Suprapubic skin (tissue), 3 donors: ENCODE results near the gene ARHGAP30.

Experiments used
- EP300 ChIP-seq: sonication (generic); formaldehyde crosslinking; IDR thresholded peaks from one replicate; pipeline ENCODE4 v1.6.1; 2017; ENCODE audit warnings: antibody characterized with exemption
- POLR2A ChIP-seq, 2 donors: fragments of 450-650 bp; IDR thresholded peaks; one replicate each; pipeline ENCODE4 v1.6.1; 2017; ENCODE audit warnings: antibody characterized with exemption in 2 of 2, mild to moderate bottlenecking in 2 of 2, moderate library complexity in 2 of 2
- TF ChIP-seq, protein P1 (sequence below), 2 donors: fragments of 200-600 bp in 1 of 2; fragments of 450-650 bp in 1 of 2; sonication (generic) in 1 of 2; IDR thresholded peaks; one replicate each; pipeline ENCODE4 v1.5.1; 2016 to 2019; ENCODE audit warnings: antibody characterized with exemption in 2 of 2, mild to moderate bottlenecking in 1 of 2, moderate library complexity in 1 of 2

GRCh38 chr1:161048949-161049722, 20.6 kb downstream of the ARHGAP30 start:
- TF ChIP-seq POLR2A (IDR thresholded peaks at IDR 0.05) (no peak), EP300 (no peak)
- TF ChIP-seq, protein P1, sequence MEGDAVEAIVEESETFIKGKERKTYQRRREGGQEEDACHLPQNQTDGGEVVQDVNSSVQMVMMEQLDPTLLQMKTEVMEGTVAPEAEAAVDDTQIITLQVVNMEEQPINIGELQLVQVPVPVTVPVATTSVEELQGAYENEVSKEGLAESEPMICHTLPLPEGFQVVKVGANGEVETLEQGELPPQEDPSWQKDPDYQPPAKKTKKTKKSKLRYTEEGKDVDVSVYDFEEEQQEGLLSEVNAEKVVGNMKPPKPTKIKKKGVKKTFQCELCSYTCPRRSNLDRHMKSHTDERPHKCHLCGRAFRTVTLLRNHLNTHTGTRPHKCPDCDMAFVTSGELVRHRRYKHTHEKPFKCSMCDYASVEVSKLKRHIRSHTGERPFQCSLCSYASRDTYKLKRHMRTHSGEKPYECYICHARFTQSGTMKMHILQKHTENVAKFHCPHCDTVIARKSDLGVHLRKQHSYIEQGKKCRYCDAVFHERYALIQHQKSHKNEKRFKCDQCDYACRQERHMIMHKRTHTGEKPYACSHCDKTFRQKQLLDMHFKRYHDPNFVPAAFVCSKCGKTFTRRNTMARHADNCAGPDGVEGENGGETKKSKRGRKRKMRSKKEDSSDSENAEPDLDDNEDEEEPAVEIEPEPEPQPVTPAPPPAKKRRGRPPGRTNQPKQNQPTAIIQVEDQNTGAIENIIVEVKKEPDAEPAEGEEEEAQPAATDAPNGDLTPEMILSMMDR (IDR thresholded peaks at IDR 0.05) = no peak
